Parathyroid adenoma (tissue), 2 donors: ENCODE data around the gene PCSK5.

ENCODE experiments used
- H2AFZ ChIP-seq: fragments of 300-600 bp; sonication (generic); one replicate; pipeline ENCODE4 v1.7.0; 2017; ENCODE audit warnings: antibody characterized with exemption, mild to moderate bottlenecking
- H3K27ac ChIP-seq: fragments of 300-600 bp; sonication (generic); one replicate; pipeline ENCODE4 v1.7.0; 2017
- H3K27me3 ChIP-seq: fragments of 300-600 bp; sonication (generic); one replicate; pipeline ENCODE4 v1.7.0; 2017; ENCODE audit warnings: low read length; ENCODE audit not compliant: control insufficient read depth, insufficient read depth
- H3K36me3 ChIP-seq: fragments of 300-600 bp; sonication (generic); one replicate; pipeline ENCODE4 v1.7.0; 2017; ENCODE audit warnings: low read length; ENCODE audit not compliant: control insufficient read depth, insufficient read depth
- H3K4me1 ChIP-seq: fragments of 300-600 bp; sonication (generic); one replicate; pipeline ENCODE4 v1.7.0; 2017; ENCODE audit warnings: control low read depth
- H3K4me2 ChIP-seq: fragments of 300-600 bp; sonication (generic); one replicate; pipeline ENCODE4 v1.7.0; 2017; ENCODE audit warnings: low read length
- H3K4me3 ChIP-seq: fragments of 300-600 bp; sonication (generic); one replicate; pipeline ENCODE4 v1.7.0; 2017; ENCODE audit warnings: low read depth, low read length
- H3K79me2 ChIP-seq: fragments of 300-600 bp; sonication (generic); one replicate; pipeline ENCODE4 v1.7.0; 2017; ENCODE audit warnings: control low read depth
- H3K9ac ChIP-seq: fragments of 300-600 bp; sonication (generic); one replicate; pipeline ENCODE4 v1.7.0; 2017; ENCODE audit warnings: mild to moderate bottlenecking
- H3K9me3 ChIP-seq: fragments of 300-600 bp; sonication (generic); one replicate; pipeline ENCODE4 v1.7.0; 2017; ENCODE audit warnings: low read length; ENCODE audit not compliant: control insufficient read depth
- TF ChIP-seq, protein P1 (sequence below): fragments of 300-600 bp; sonication (generic); IDR thresholded peaks from one replicate; pipeline ENCODE4 v1.7.0; 2017; ENCODE audit warnings: antibody characterized with exemption, mild to moderate bottlenecking
- donor health status: primary hyperparathyroidism.

The PCSK5 gene

DNA sequence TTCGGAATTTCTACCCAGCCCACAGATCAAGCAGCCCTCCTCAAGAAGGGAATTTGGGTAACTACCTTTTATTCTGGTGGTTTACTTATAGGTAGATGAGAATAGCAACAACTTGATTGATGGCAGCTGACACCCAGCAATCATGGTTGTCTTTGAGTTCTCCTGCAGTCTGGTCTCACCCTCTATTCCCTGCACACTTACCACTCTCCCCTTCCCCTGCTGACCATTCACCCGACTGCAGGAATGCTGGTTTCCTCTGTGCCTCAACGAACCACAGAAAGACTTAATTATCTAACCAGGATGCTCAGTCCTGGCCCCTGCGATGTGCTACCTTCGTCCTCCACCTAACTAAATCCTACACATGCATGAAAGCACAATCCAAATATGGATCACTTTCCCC lies 260.8 kb downstream of the PCSK5 start:
- no peak overlapping the region for H3K4me2 ChIP-seq
- H3K27ac ChIP-seq, result no peak overlapping the region
- no peaks in the 10 kb centered on the region for H3K27me3 ChIP-seq
- no peaks in the 10 kb centered on the region for H3K79me2 ChIP-seq
- H3K36me3 ChIP-seq, result no peaks in the 10 kb centered on the region
- H2AFZ ChIP-seq, result no peak overlapping the region
- no peaks in the 10 kb centered on the region for H3K9me3 ChIP-seq
- H3K9ac ChIP-seq, result no peak overlapping the region
- H3K4me1 ChIP-seq, result no peaks in the 10 kb centered on the region
- TF ChIP-seq, protein P1, sequence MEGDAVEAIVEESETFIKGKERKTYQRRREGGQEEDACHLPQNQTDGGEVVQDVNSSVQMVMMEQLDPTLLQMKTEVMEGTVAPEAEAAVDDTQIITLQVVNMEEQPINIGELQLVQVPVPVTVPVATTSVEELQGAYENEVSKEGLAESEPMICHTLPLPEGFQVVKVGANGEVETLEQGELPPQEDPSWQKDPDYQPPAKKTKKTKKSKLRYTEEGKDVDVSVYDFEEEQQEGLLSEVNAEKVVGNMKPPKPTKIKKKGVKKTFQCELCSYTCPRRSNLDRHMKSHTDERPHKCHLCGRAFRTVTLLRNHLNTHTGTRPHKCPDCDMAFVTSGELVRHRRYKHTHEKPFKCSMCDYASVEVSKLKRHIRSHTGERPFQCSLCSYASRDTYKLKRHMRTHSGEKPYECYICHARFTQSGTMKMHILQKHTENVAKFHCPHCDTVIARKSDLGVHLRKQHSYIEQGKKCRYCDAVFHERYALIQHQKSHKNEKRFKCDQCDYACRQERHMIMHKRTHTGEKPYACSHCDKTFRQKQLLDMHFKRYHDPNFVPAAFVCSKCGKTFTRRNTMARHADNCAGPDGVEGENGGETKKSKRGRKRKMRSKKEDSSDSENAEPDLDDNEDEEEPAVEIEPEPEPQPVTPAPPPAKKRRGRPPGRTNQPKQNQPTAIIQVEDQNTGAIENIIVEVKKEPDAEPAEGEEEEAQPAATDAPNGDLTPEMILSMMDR, result no peak
- H3K4me3 ChIP-seq, result no peak overlapping the region

GRCh38 chr9:76153339-76153738 lies 262.9 kb downstream of the PCSK5 start:
- Histone ChIP-seq H3K36me3 (no peaks in the 10 kb centered on the region), H3K79me2 (no peaks in the 10 kb centered on the region), H3K27me3 (no peaks in the 10 kb centered on the region), H3K4me1 (no peaks in the 10 kb centered on the region), H3K9me3 (no peaks in the 10 kb centered on the region), H3K27ac (no peak overlapping the region), H3K4me2 (no peak overlapping the region), H2AFZ (no peak overlapping the region), H3K4me3 (no peak overlapping the region), H3K9ac (no peak overlapping the region)
- TF ChIP-seq, protein P1, result no peak

DNA sequence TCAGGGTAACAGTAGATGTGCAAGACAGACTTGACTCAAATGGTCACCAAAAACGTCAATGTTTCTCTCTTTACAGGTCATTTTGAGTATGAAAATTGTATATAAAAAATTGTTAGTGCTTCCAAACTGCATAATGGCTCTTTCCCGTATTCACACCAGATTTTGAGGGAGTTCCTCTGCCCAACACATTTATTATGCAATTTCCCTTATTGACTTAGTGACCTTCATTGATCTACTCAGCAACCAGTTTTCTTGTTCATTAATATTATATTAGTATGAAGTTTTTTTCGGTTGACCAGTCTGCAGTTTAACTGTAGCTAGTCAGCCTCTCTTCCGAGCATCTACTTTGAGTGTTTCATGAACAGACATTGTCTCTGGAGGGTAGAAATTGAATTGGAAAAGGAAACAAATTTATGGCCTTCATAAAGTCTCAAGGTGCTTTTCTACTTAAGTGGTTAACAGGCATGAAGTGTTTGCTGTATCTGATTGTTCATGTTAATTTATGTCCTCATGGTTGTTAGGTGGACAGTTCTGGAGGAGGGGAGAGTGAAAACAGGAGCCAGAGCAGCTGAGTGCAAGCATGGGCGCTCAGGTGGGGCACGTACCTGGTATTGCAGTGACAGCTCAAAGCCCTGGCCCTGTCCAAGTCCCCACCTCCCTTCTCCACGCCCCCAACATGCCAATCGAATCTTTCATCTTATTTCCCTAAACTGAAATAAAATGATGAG lies 263.6 kb downstream of the PCSK5 start:
- Histone ChIP-seq H3K4me3 (no peak overlapping the region), H3K36me3 (no peaks in the 10 kb centered on the region), H3K9ac (no peak overlapping the region), H3K4me2 (no peak overlapping the region), H3K9me3 (no peaks in the 10 kb centered on the region), H3K79me2 (no peaks in the 10 kb centered on the region), H3K4me1 (no peaks in the 10 kb centered on the region), H2AFZ (no peak overlapping the region), H3K27me3 (no peaks in the 10 kb centered on the region), H3K27ac (no peak overlapping the region)
- TF ChIP-seq, protein P1, result no peak

DNA sequence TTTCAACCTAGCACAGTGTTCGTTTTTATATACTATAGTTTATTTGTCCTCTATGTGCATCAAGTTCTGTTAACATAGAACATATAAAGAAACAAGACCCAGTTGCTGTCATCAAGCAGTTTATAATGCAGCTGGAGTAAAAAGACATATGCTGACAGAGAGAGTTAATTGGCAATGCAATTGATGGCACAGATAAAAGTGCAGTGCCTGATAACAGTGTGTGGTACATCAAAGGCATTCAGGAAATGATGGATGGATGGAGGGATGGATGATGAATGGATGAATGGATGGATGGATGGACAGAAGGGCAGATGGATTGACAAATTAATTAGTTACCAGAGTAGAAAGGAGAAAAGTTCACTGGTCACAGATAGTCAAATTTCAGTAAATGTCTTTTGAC lies 264.9 kb downstream of the PCSK5 start:
- Histone ChIP-seq H3K27me3 (no peaks in the 10 kb centered on the region), H3K27ac (no peak overlapping the region), H3K79me2 (no peaks in the 10 kb centered on the region), H3K4me1 (no peaks in the 10 kb centered on the region), H3K4me3 (no peak overlapping the region), H2AFZ (no peak overlapping the region), H3K9me3 (no peaks in the 10 kb centered on the region), H3K4me2 (no peak overlapping the region), H3K36me3 (no peaks in the 10 kb centered on the region), H3K9ac (no peak overlapping the region)
- TF ChIP-seq, protein P1, result no peak

DNA sequence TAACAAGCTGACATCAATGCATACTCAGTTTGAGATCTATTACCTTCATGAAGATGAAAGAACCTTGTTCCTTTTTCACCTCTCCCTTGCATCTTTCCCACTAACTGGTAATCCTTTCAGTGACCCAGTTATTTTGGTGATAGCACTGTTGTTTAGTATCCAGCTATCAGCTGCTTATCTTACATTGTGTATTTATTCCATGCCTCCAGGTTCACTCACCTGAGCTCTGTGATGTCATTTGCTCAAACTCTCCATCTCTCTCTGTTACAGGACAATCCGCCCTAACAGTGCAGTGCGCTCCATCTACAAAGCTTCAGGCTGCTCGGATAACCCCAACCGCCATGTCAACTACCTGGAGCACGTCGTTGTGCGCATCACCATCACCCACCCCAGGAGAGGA lies 268.2 kb downstream of the PCSK5 start:
- Histone ChIP-seq H2AFZ (no peak overlapping the region), H3K27ac (no peak overlapping the region), H3K4me2 (no peak overlapping the region), H3K4me1 (no peaks in the 10 kb centered on the region), H3K9ac (no peak overlapping the region), H3K4me3 (no peak overlapping the region), H3K79me2 (no peaks in the 10 kb centered on the region), H3K9me3 (no peaks in the 10 kb centered on the region), H3K36me3 (no peaks in the 10 kb centered on the region), H3K27me3 (no peaks in the 10 kb centered on the region)
- TF ChIP-seq, protein P1, result no peak
